Tibial nerve (tissue), 4 donors: Measurements from ENCODE around the gene CARM1. TPM values are rescaled to one million over a fixed set of nuclear protein-coding genes. Genes with fewer than 3 reads are reported as not detected.
A peak's percentile ranks its signal among the peaks of the same experiment; 100 is the strongest.
"Not testable (repeated sequence)": the region's sequence is repeated elsewhere in the genome, so short reads cannot be mapped to it uniquely, and the experiment has no call there.

ENCODE experiments used
- DNase-seq, 2 donors: peaks; one replicate each; pipeline ENCODE4 v3.0.0-alpha.2; 2019; ENCODE audit warnings: low spot score in 2 of 2
- H3K27ac ChIP-seq, 4 donors: fragments of 200-600 bp; sonication (generic) in 3 of 4; one replicate each; pipeline ENCODE4 v1.5.1; 2017 to 2019; ENCODE audit warnings: mild to moderate bottlenecking in 1 of 4
- H3K27me3 ChIP-seq, 2 donors: fragments of 200-600 bp; sonication (generic) in 1 of 2; one replicate each; pipeline versions ENCODE4 v1.5.1 to v1.6.0; 2017 to 2019
- H3K36me3 ChIP-seq, 3 donors: fragments of 200-600 bp; sonication (generic); one replicate each; pipeline ENCODE4 v1.5.1; 2018 to 2019
- H3K4me1 ChIP-seq, 4 donors: fragments of 200-600 bp; sonication (generic) in 3 of 4; one replicate each; pipeline ENCODE4 v1.5.1; 2017 to 2019
- H3K4me3 ChIP-seq, 4 donors: fragments of 200-600 bp; sonication (generic) in 3 of 4; one replicate each; pipeline ENCODE4 v1.5.1; 2017 to 2019; ENCODE audit warnings: mild to moderate bottlenecking in 1 of 4, moderate library complexity in 1 of 4
- H3K9me3 ChIP-seq, 4 donors: fragments of 200-600 bp; sonication (generic) in 3 of 4; one replicate each; pipeline ENCODE4 v1.5.1; 2017 to 2019
- CTCF ChIP-seq, 5 experiments: fragments of 200-600 bp in 3 of 5; fragments of 450-650 bp in 2 of 5; sonication (generic) in 3 of 5; IDR thresholded peaks; one replicate each; pipeline ENCODE4 v1.5.1; 2016 to 2019; ENCODE audit warnings: antibody characterized with exemption in 5 of 5, mild to moderate bottlenecking in 3 of 5, moderate library complexity in 2 of 5
- EP300 ChIP-seq, 2 donors: sonication (generic); formaldehyde crosslinking; IDR thresholded peaks; one replicate each; pipeline ENCODE4 v1.6.1; 2017; ENCODE audit warnings: antibody characterized with exemption in 2 of 2, mild to moderate bottlenecking in 1 of 2
- POLR2A ChIP-seq, 2 donors: fragments of 450-650 bp; IDR thresholded peaks; one replicate each; pipeline ENCODE4 v1.6.1; 2017; ENCODE audit warnings: antibody characterized with exemption in 2 of 2, mild to moderate bottlenecking in 2 of 2, moderate library complexity in 2 of 2
- WGBS, 2 donors: methylation state at CpG; one replicate each; pipeline ENCODE4 v1.1.5; 2018; 5-methylcytosine and 5-hydroxymethylcytosine counted together
- total RNA-seq, 4 donors: library from RNA; depleted of rRNA; stranded (reverse); fragments of >200 nt; gene quantifications; one replicate each; pipeline ENCODE4 v1.1.0, GENCODE V29; 2016

The CARM1 gene
- total RNA-seq, 4 donors from 2014 or later = 13.5 to 22.8 (median 14.0) TPM

GRCh38 chr19:10929402-10929794, 58.0 kb downstream of the CARM1 start:
- H3K27ac ChIP-seq = peak overlapping the region in 2 of 4 donors; percentile 81 to 93
- 9 to 20% methylated on average over 10 to 25 of the region's 27 CpGs for WGBS, 2 donors

GRCh38 chr19:10935371-10936059, 64.2 kb downstream of the CARM1 start:
- WGBS, 2 donors = 86 to 93% methylated on average over 7 to 9 of the region's 9 CpGs
- no peak overlapping the region for H3K4me3 ChIP-seq
- H3K9me3 ChIP-seq = no peaks in the 10 kb centered on the region
- no peaks in the 10 kb centered on the region for H3K27me3 ChIP-seq
- no peak for DNase-seq
- H3K36me3 ChIP-seq = peaks cover 0 to 32% (median 0%) of the 10 kb centered on the region in 3 donors
- H3K27ac ChIP-seq = no peak overlapping the region
- TF ChIP-seq EP300 (IDR thresholded peaks at IDR 0.05) (no peak), POLR2A (IDR thresholded peaks at IDR 0.05) (no peak), CTCF (IDR thresholded peaks at IDR 0.05) (no peak)
- H3K4me1 ChIP-seq = peaks cover 0 to 15% (median 2%) of the 10 kb centered on the region in 4 donors

More at GRCh38 chr19:10929402-10929794, 58.0 kb downstream of the CARM1 start:
- no peaks in the 10 kb centered on the region for H3K9me3 ChIP-seq
- DNase-seq = no peak
- H3K4me1 ChIP-seq = peaks cover 0 to 38% (median 17%) of the 10 kb centered on the region in 4 donors
- peak overlapping the region; percentile 81 to 98 (median 93) for H3K4me3 ChIP-seq
- H3K27me3 ChIP-seq = no peaks in the 10 kb centered on the region
- TF ChIP-seq EP300 (IDR thresholded peaks at IDR 0.05) (no peak), CTCF (IDR thresholded peaks at IDR 0.05) (no peak), POLR2A (IDR thresholded peaks at IDR 0.05) (no peak)
- H3K36me3 ChIP-seq = peaks cover 0 to 47% (median 0%) of the 10 kb centered on the region in 3 donors

- Histone ChIP-seq H3K27ac (no peak overlapping the region), H3K36me3 (peaks cover 0 to 20% (median 0%) of the 10 kb centered on the region in 3 donors), H3K9me3 (no peaks in the 10 kb centered on the region), H3K4me3 (no peak overlapping the region), H3K4me1 (peaks cover 0 to 8% (median 2%) of the 10 kb centered on the region in 4 donors), H3K27me3 (no peaks in the 10 kb centered on the region)
- WGBS, 2 donors = 2 to 6% methylated on average over 11 of the region's 11 CpGs
- TF ChIP-seq EP300 (IDR thresholded peaks at IDR 0.05) (no peak), CTCF (IDR thresholded peaks at IDR 0.05) (peak; percentile 23 to 57 (median 50)), POLR2A (IDR thresholded peaks at IDR 0.05) (no peak)
- DNase-seq = peak in 1 of 2 donors; percentile 66
Observed at GRCh38 chr19:10936661-10937084, 65.3 kb downstream of the CARM1 start.

- not testable (repeated sequence) for DNase-seq, H3K27me3 ChIP-seq, H3K9me3 ChIP-seq, H3K36me3 ChIP-seq, H3K4me3 ChIP-seq, H3K4me1 ChIP-seq, H3K27ac ChIP-seq
- WGBS, 2 donors = 82 to 84% methylated on average over 14 of the region's 14 CpGs
Observed at GRCh38 chr19:10941649-10942048, 70.3 kb downstream of the CARM1 start.

GRCh38 chr19:10943412-10943811, 72.1 kb downstream of the CARM1 start:
- 95% methylated on average over 4 of the region's 4 CpGs for WGBS, 2 donors
- H3K27ac ChIP-seq, H3K4me1 ChIP-seq, H3K27me3 ChIP-seq, H3K4me3 ChIP-seq, DNase-seq, H3K36me3 ChIP-seq, H3K9me3 ChIP-seq: not testable (repeated sequence)

- H3K27me3 ChIP-seq = no peaks in the 10 kb centered on the region
- no peak overlapping the region for H3K4me3 ChIP-seq
- no peak for DNase-seq
- H3K27ac ChIP-seq = no peak overlapping the region
- H3K36me3 ChIP-seq = no peaks in the 10 kb centered on the region
- 90 to 97% methylated on average over 4 of the region's 4 CpGs for WGBS, 2 donors
- TF ChIP-seq POLR2A (IDR thresholded peaks at IDR 0.05) (no peak), CTCF (IDR thresholded peaks at IDR 0.05) (no peak), EP300 (IDR thresholded peaks at IDR 0.05) (no peak)
- peaks cover 0 to 5% (median 0%) of the 10 kb centered on the region in 4 donors for H3K4me1 ChIP-seq
- no peaks in the 10 kb centered on the region for H3K9me3 ChIP-seq
Observed at GRCh38 chr19:10945264-10945663, 73.9 kb downstream of the CARM1 start.
